Suprapubic skin (tissue), 4 donors: ENCODE data around the gene AGAP1. TPM values are rescaled to one million over a fixed set of nuclear protein-coding genes. Genes with fewer than 3 reads are reported as not detected.

Experiments used
- DNase-seq, 2 donors: peaks; one replicate each; pipeline ENCODE4 v3.0.0-alpha.2; 2019; ENCODE audit warnings: low spot score in 2 of 2
- H3K27ac ChIP-seq: fragments of 200-600 bp; sonication (generic); one replicate; pipeline ENCODE4 v1.5.1; 2019
- H3K27me3 ChIP-seq: fragments of 200-600 bp; sonication (generic); one replicate; pipeline ENCODE4 v1.5.1; 2019
- H3K36me3 ChIP-seq: fragments of 200-600 bp; sonication (generic); one replicate; pipeline ENCODE4 v1.5.1; 2019
- H3K4me1 ChIP-seq: fragments of 200-600 bp; sonication (generic); one replicate; pipeline ENCODE4 v1.5.1; 2019
- H3K4me3 ChIP-seq: fragments of 200-600 bp; sonication (generic); one replicate; pipeline ENCODE4 v1.5.1; 2019; ENCODE audit warnings: mild to moderate bottlenecking
- H3K9me3 ChIP-seq: fragments of 200-600 bp; sonication (generic); one replicate; pipeline ENCODE4 v1.5.1; 2019
- CTCF ChIP-seq, 2 donors: fragments of 200-600 bp in 1 of 2; fragments of 450-650 bp in 1 of 2; sonication (generic) in 1 of 2; IDR thresholded peaks; one replicate each; pipeline ENCODE4 v1.5.1; 2016 to 2019; ENCODE audit warnings: antibody characterized with exemption in 2 of 2, mild to moderate bottlenecking in 1 of 2, moderate library complexity in 1 of 2
- EP300 ChIP-seq: sonication (generic); formaldehyde crosslinking; IDR thresholded peaks from one replicate; pipeline ENCODE4 v1.6.1; 2017; ENCODE audit warnings: antibody characterized with exemption
- POLR2A ChIP-seq, 2 donors: fragments of 450-650 bp; IDR thresholded peaks; one replicate each; pipeline ENCODE4 v1.6.1; 2017; ENCODE audit warnings: antibody characterized with exemption in 2 of 2, mild to moderate bottlenecking in 2 of 2, moderate library complexity in 2 of 2
- POLR2AphosphoS5 ChIP-seq, 3 donors: sonication (generic); formaldehyde crosslinking; IDR thresholded peaks; one replicate each; pipeline ENCODE4 v1.6.1; 2017; ENCODE audit warnings: antibody characterized with exemption in 3 of 3
- WGBS: methylation state at CpG from one replicate; pipeline ENCODE4 v1.1.5; 2018; 5-methylcytosine and 5-hydroxymethylcytosine counted together
- total RNA-seq, 4 donors: library from RNA; depleted of rRNA; stranded (reverse); fragments of >200 nt; gene quantifications; one replicate each; pipeline ENCODE4 v1.1.0, GENCODE V29; 2016

The AGAP1 gene
- total RNA-seq, 4 donors from 2014 or later, result 14.1 to 30.7 (median 19.4) TPM

- peaks cover 14% of the 10 kb centered on the region for H3K4me1 ChIP-seq
- no peak for DNase-seq
- H3K9me3 ChIP-seq, result no peaks in the 10 kb centered on the region
- H3K36me3 ChIP-seq, result no peaks in the 10 kb centered on the region
- no peak for TF ChIP-seq POLR2AphosphoS5 (IDR thresholded peaks at IDR 0.05)
- no peak for TF ChIP-seq CTCF (IDR thresholded peaks at IDR 0.05)
- TF ChIP-seq POLR2A (IDR thresholded peaks at IDR 0.05), result no peak
- no peak for TF ChIP-seq EP300
- no peak overlapping the region for H3K4me3 ChIP-seq
- WGBS, result 89% methylated on average over 1 of the region's 1 CpG
- no peaks in the 10 kb centered on the region for H3K27me3 ChIP-seq
- no peak overlapping the region for H3K27ac ChIP-seq
Measured at GRCh38 chr2:235526166-235526565, 32.3 kb downstream of the AGAP1 start.

- no peaks in the 10 kb centered on the region for H3K9me3 ChIP-seq
- no peaks in the 10 kb centered on the region for H3K36me3 ChIP-seq
- TF ChIP-seq POLR2A (IDR thresholded peaks at IDR 0.05) (no peak), CTCF (IDR thresholded peaks at IDR 0.05) (no peak), EP300 (no peak), POLR2AphosphoS5 (IDR thresholded peaks at IDR 0.05) (no peak)
- H3K27me3 ChIP-seq, result no peaks in the 10 kb centered on the region
- H3K4me1 ChIP-seq, result peaks cover 4% of the 10 kb centered on the region
- no peak overlapping the region for H3K4me3 ChIP-seq
- WGBS, result 47% methylated on average over 7 of the region's 7 CpGs
- no peak overlapping the region for H3K27ac ChIP-seq
- DNase-seq, result no peak
Measured at GRCh38 chr2:235527806-235528469, 34.1 kb downstream of the AGAP1 start.

GRCh38 chr2:235529621-235530020, 35.8 kb downstream of the AGAP1 start:
- Histone ChIP-seq H3K9me3 (no peaks in the 10 kb centered on the region), H3K36me3 (no peaks in the 10 kb centered on the region), H3K4me1 (peaks cover 11% of the 10 kb centered on the region), H3K4me3 (no peak overlapping the region), H3K27me3 (no peaks in the 10 kb centered on the region), H3K27ac (no peak overlapping the region)
- 93% methylated on average over 3 of the region's 3 CpGs for WGBS
- TF ChIP-seq CTCF (IDR thresholded peaks at IDR 0.05), result no peak
- DNase-seq, result no peak

GRCh38 chr2:235530735-235531134, 36.9 kb downstream of the AGAP1 start:
- DNase-seq, result no peak
- Histone ChIP-seq H3K27me3 (no peaks in the 10 kb centered on the region), H3K4me3 (no peak overlapping the region), H3K9me3 (no peaks in the 10 kb centered on the region), H3K4me1 (peaks cover 18% of the 10 kb centered on the region), H3K27ac (no peak overlapping the region), H3K36me3 (no peaks in the 10 kb centered on the region)
- TF ChIP-seq POLR2AphosphoS5 (IDR thresholded peaks at IDR 0.05), result no peak
- WGBS, result 88% methylated on average over 5 of the region's 5 CpGs

- Histone ChIP-seq H3K4me3 (no peak overlapping the region), H3K36me3 (no peaks in the 10 kb centered on the region), H3K9me3 (no peaks in the 10 kb centered on the region), H3K27ac (no peak overlapping the region), H3K4me1 (peaks cover 15% of the 10 kb centered on the region), H3K27me3 (no peaks in the 10 kb centered on the region)
- WGBS, result 95% methylated on average over 5 of the region's 5 CpGs
- no peak for DNase-seq
- no peak for TF ChIP-seq CTCF (IDR thresholded peaks at IDR 0.05)
- no peak for TF ChIP-seq EP300
- TF ChIP-seq POLR2A (IDR thresholded peaks at IDR 0.05), result no peak
- TF ChIP-seq POLR2AphosphoS5 (IDR thresholded peaks at IDR 0.05), result no peak
Measured at GRCh38 chr2:235532307-235532706, 38.5 kb downstream of the AGAP1 start.

GRCh38 chr2:235533198-235533597, 39.4 kb downstream of the AGAP1 start:
- no peaks in the 10 kb centered on the region for H3K36me3 ChIP-seq
- no peaks in the 10 kb centered on the region for H3K27me3 ChIP-seq
- no peak for TF ChIP-seq POLR2AphosphoS5 (IDR thresholded peaks at IDR 0.05)
- no peak for TF ChIP-seq POLR2A (IDR thresholded peaks at IDR 0.05)
- TF ChIP-seq EP300, result no peak
- no peak for TF ChIP-seq CTCF (IDR thresholded peaks at IDR 0.05)
- no peak overlapping the region for H3K27ac ChIP-seq
- 35% methylated on average over 3 of the region's 3 CpGs for WGBS
- H3K4me3 ChIP-seq, result no peak overlapping the region
- no peaks in the 10 kb centered on the region for H3K9me3 ChIP-seq
- DNase-seq, result no peak
- peaks cover 24% of the 10 kb centered on the region for H3K4me1 ChIP-seq
